ENCODE measurements around the gene FTL. TPM values are rescaled to one million over a fixed set of nuclear protein-coding genes. Genes with fewer than 3 reads are reported as not detected.
A peak's percentile ranks its signal among the peaks of the same experiment; 100 is the strongest.

Gene FTL
- polyA plus RNA-seq, 1 experiment, result 3,644 TPM

GRCh38 chr19:48958006-48958405 is 7.1 kb upstream of the FTL start:
- H3K9me3 ChIP-seq (ENCODE audit: control insufficient read depth, insufficient read depth, low read length), result no peaks in the 10 kb centered on the region; the same call in 1 of the 2 replicates
- POLR2A ChIA-PET, result no interaction called here
- H3K4me3 ChIP-seq (ENCODE audit: low read depth, low read length), result no peak overlapping the region
- TF ChIP-seq, protein P1, sequence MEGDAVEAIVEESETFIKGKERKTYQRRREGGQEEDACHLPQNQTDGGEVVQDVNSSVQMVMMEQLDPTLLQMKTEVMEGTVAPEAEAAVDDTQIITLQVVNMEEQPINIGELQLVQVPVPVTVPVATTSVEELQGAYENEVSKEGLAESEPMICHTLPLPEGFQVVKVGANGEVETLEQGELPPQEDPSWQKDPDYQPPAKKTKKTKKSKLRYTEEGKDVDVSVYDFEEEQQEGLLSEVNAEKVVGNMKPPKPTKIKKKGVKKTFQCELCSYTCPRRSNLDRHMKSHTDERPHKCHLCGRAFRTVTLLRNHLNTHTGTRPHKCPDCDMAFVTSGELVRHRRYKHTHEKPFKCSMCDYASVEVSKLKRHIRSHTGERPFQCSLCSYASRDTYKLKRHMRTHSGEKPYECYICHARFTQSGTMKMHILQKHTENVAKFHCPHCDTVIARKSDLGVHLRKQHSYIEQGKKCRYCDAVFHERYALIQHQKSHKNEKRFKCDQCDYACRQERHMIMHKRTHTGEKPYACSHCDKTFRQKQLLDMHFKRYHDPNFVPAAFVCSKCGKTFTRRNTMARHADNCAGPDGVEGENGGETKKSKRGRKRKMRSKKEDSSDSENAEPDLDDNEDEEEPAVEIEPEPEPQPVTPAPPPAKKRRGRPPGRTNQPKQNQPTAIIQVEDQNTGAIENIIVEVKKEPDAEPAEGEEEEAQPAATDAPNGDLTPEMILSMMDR (IDR thresholded peaks at IDR 0.05; ENCODE audit: low read depth, low read length), result no peak
- H3K27ac ChIP-seq (ENCODE audit: low read depth, low read length), result no peak overlapping the region
- H3K27me3 ChIP-seq (ENCODE audit: control insufficient read depth, insufficient read depth, low read length), result no peaks in the 10 kb centered on the region
- CTCF ChIA-PET, result interaction anchor here (0.7 kb wide), 1 partner anchor 109 kb away, joined by 4 read pairs; no protein-coding TSS in a partner anchor
- no peak for DNase-seq (ENCODE audit: low read depth, low spot score)

DNA sequence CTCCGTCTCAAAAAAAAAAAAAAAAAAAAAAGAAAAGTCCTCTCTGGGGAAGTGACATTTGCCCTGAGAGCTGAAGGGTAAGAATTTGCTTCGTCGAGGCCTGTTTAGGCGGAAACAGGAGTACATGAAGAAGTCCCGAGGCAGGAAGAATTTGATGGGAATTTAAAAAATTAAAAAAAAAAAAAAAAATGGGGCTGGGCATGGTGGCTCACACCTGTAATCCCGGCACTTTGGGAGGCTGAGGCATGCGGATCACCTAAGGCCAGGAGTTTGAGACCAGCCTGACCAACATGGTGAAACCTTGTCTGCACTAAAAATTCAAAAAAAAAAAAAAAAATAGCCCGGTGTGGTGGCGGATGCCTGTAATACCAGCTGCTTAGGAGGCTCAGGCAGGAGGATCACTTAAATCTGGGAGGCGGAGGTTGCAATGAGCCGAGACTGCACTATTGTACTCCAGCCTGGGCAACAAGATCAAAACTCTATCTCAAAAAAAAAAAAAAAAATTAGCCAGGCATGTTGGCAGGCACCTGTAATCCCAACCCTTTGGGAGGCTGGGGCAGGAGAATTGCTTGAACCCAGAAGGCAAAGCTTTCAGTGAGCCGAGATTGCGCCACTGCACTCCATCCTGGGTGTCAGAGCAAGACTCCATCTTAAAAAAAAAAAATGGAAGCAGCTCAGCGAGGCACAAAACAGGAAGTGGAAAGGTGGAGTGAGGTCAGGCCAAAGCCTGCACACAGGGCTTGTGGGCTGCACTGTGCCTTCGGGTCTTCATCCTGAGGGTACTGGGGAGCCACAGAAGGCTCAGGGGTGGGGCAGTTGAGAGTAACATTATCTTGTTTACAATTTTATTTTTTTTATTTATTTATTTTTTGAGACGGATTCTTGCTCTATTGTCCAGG is 5.5 kb upstream of the FTL start:
- no peak for DNase-seq (ENCODE audit: low read depth, low spot score)
- Histone ChIP-seq H3K4me3 (ENCODE audit: low read depth, low read length) (no peak overlapping the region), H3K27ac (ENCODE audit: low read depth, low read length) (no peak overlapping the region), H3K9me3 (ENCODE audit: control insufficient read depth, insufficient read depth, low read length) (no peaks in the 10 kb centered on the region; the same call in 1 of the 2 replicates), H3K27me3 (ENCODE audit: control insufficient read depth, insufficient read depth, low read length) (no peaks in the 10 kb centered on the region)
- POLR2A ChIA-PET, result interaction anchor here (0.7 to 1.2 kb wide), 2 partner anchors 60 to 115 kb away, joined by 4 to 5 read pairs; partner anchors contain the start of gene NUCB1
- CTCF ChIA-PET, result interaction anchor here (1.6 kb wide), 1 partner anchor 11 kb away, joined by 10 read pairs; no protein-coding TSS in a partner anchor
- TF ChIP-seq, protein P1 (IDR thresholded peaks at IDR 0.05; ENCODE audit: low read depth, low read length), result no peak

GRCh38 chr19:48961051-48961649 is 4.0 kb upstream of the FTL start:
- H3K4me3 ChIP-seq (ENCODE audit: low read depth, low read length), result no peak overlapping the region
- no peaks in the 10 kb centered on the region for H3K27me3 ChIP-seq (ENCODE audit: control insufficient read depth, insufficient read depth, low read length)
- ChIA-PET POLR2A (interaction anchor here (0.6 to 1.3 kb wide), 4 partner anchors 20 to 90 kb away, joined by 3 to 4 read pairs (median 4); partner anchors contain the start of gene PPP1R15A), CTCF (interaction anchor here (0.7 to 1.6 kb wide), 3 partner anchors 10 to 173 kb away, joined by 3 to 10 read pairs (median 3); no protein-coding TSS in a partner anchor)
- H3K27ac ChIP-seq (ENCODE audit: low read depth, low read length), result no peak overlapping the region
- H3K9me3 ChIP-seq (ENCODE audit: control insufficient read depth, insufficient read depth, low read length), result peaks cover 3% of the 10 kb centered on the region; the same call in 1 of the 2 replicates
- no peak for DNase-seq (ENCODE audit: low read depth, low spot score)
- TF ChIP-seq, protein P1 (IDR thresholded peaks at IDR 0.05; ENCODE audit: low read depth, low read length), result no peak

DNA sequence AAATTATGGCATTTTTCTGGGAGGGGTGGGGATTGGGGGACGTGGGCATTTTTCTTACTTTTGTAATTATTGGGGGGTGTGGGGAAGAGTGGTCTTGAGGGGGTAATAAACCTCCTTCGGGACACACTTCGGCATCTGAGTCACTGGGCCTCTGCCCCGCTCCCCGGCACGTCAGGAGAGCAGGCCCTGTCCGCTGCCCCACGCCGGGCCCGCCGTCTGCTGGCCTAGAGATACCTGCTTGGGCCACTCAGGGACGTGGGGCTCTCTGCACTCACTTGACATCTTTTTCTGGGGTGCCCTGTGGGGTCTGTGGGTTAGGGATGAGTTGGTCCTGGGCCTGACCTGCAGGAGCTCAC is 3.5 kb upstream of the FTL start:
- no peak for DNase-seq (ENCODE audit: low read depth, low spot score)
- Histone ChIP-seq H3K9me3 (ENCODE audit: control insufficient read depth, insufficient read depth, low read length) (peaks cover 3% of the 10 kb centered on the region; the same call in 1 of the 2 replicates), H3K27me3 (ENCODE audit: control insufficient read depth, insufficient read depth, low read length) (no peaks in the 10 kb centered on the region), H3K27ac (ENCODE audit: low read depth, low read length) (peak overlapping the region; percentile 65), H3K4me3 (ENCODE audit: low read depth, low read length) (no peak overlapping the region)
- ChIA-PET POLR2A (interaction anchor here (0.6 to 1.3 kb wide), 4 partner anchors 14 to 90 kb away, joined by 4 to 11 read pairs (median 4); partner anchors contain the start of gene PPP1R15A), CTCF (interaction anchor here (0.7 kb wide), 1 partner anchor 119 kb away, joined by 3 read pairs; no protein-coding TSS in a partner anchor)
- TF ChIP-seq, protein P1 (IDR thresholded peaks at IDR 0.05; ENCODE audit: low read depth, low read length), result no peak

Measured in AG04450 (cell line).